PC-9 (cell line): ENCODE data around the gene SP1. TPM values are rescaled to one million over a fixed set of nuclear protein-coding genes. Genes with fewer than 3 reads are reported as not detected.

Experiments
- BruUV-seq: library from RNA; stranded (reverse); fragments of 400-500 nt; replicated peaks from 2 replicates; lab custom pipeline; 2021; lab: Mats Ljungman, UMichigan
- CTCF ChIA-PET: fragments of 300-600 bp; sonication (Branson Sonifier 250); formaldehyde crosslinking; loops from one replicate; lab custom pipeline; 2022; ENCODE audit warnings: antibody characterized with exemption; lab: Charles Lee
- POLR2A ChIA-PET: fragments of 300-600 bp; sonication (Branson Sonifier 250); formaldehyde crosslinking; loops from one replicate; lab custom pipeline; 2022; ENCODE audit warnings: antibody characterized with exemption; ENCODE audit not compliant: unreplicated experiment; lab: Charles Lee
- DNase-seq, 2 experiments: peaks; one replicate each; pipeline versions ENCODE4 v3.0.0 to v3.0.0-alpha.2; 2015 to 2022; ENCODE audit warnings: mixed read lengths in 1 of 2
- H2AFZ ChIP-seq: fragments of 200-600 bp; sonication (generic); 2 replicates; pipeline ENCODE4 v1.8.1; 2017; ENCODE audit warnings: antibody characterized with exemption
- H3F3A ChIP-seq: fragments of 200-600 bp; sonication (generic); 2 replicates; pipeline ENCODE4 v1.8.1; 2017; ENCODE audit warnings: antibody characterized with exemption, mild to moderate bottlenecking, low read depth; ENCODE audit not compliant: insufficient read depth
- H3K27ac ChIP-seq: fragments of 200-600 bp; sonication (generic); 2 replicates; pipeline ENCODE4 v1.6.1; 2016; ENCODE audit warnings: mixed run types
- H3K27me3 ChIP-seq: fragments of 200-600 bp; sonication (generic); 2 replicates; pipeline ENCODE4 v1.6.1; 2016; ENCODE audit warnings: low read depth, mixed run types; ENCODE audit not compliant: insufficient read depth
- H3K36me3 ChIP-seq: fragments of 200-600 bp; sonication (generic); 2 replicates; pipeline ENCODE4 v1.6.1; 2016; ENCODE audit warnings: low read depth, mixed run types
- H3K4me1 ChIP-seq: fragments of 200-600 bp; sonication (generic); replicated peaks from 2 replicates; pipeline ENCODE4 v1.6.1; 2016; ENCODE audit warnings: mixed run types; ENCODE audit not compliant: insufficient read depth
- H3K4me2 ChIP-seq: fragments of 200-600 bp; sonication (generic); 2 replicates; pipeline ENCODE4 v1.6.1; 2017; ENCODE audit warnings: mixed run types
- H3K4me3 ChIP-seq: fragments of 200-600 bp; sonication (generic); 2 replicates; pipeline ENCODE4 v1.6.1; 2016; ENCODE audit warnings: mixed run types
- H3K79me2 ChIP-seq: fragments of 200-600 bp; sonication (generic); 2 replicates; pipeline ENCODE4 v1.6.1; 2017; ENCODE audit warnings: low read depth, mixed run types
- H3K9me2 ChIP-seq: fragments of 200-600 bp; sonication (generic); 2 replicates; pipeline ENCODE4 v1.8.1; 2017; ENCODE audit warnings: mild to moderate bottlenecking; ENCODE audit not compliant: insufficient read depth
- H3K9me3 ChIP-seq: fragments of 200-600 bp; sonication (generic); 2 replicates; pipeline ENCODE4 v1.8.1; 2016; ENCODE audit warnings: low read depth; ENCODE audit not compliant: insufficient read depth
- H4K20me1 ChIP-seq: fragments of 200-600 bp; sonication (generic); 2 replicates; pipeline ENCODE4 v1.8.1; 2017; ENCODE audit not compliant: insufficient read depth
- EZH2 ChIP-seq: fragments of 200-600 bp; sonication (generic); IDR thresholded peaks from 2 replicates; pipeline ENCODE4 v1.8.0; 2017; ENCODE audit warnings: antibody characterized with exemption, low read depth
- intact Hi-C: fragments of 100-400 bp; cut with micrococcal nuclease; formaldehyde crosslinking; loops from one replicate; pipeline ENCODE4 v1.10.0; 2022; ENCODE audit not compliant: unreplicated experiment
- total RNA-seq: library from RNA; stranded (reverse); gene quantifications from 2 replicates; pipeline ENCODE4 v1.2.3, GENCODE V29; 2021
- TF ChIP-seq, protein P1 (sequence below): fragments of 200-600 bp; sonication (generic); conservative IDR thresholded peaks from 2 replicates; pipeline ENCODE4 v1.6.1; 2017; ENCODE audit warnings: mixed run types, antibody characterized with exemption, mild to moderate bottlenecking, moderate library complexity

The SP1 gene
- total RNA-seq, 1 experiment from 2014 or later = 118 TPM

DNA sequence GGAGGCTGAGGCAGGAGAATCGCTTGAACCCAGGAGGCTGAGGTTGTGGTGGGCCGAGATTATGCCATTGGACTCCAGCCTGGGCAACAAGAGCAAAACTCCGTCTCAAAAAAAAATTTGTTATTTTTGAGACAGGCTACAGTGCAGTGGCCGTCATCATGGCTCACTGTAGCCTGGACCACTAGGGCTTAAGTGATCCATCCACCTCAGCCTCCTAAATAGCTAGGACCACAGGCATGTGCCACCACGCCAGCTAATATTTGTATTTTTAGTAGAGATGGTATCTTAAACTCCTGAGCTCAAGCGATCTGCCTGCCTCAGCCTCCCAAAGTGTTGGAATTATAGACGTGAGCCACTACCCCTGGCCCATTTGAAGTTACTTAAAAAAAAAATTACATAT, 71.0 kb downstream of the SP1 start:
- ChIA-PET POLR2A (no interaction called here), CTCF (interaction anchor here (0.6 to 1.0 kb wide), 5 partner anchors 9 to 1428 kb away, joined by 3 to 4 read pairs (median 3); partner anchors contain the start of genes PRR13 and TARBP2)
- Histone ChIP-seq H3K27me3 (no peaks in the 10 kb centered on the region), H3K36me3 (peaks cover 25% of the 10 kb centered on the region), H3F3A (peaks cover 63% of the 10 kb centered on the region; the same call in 1 of the 2 replicates), H3K4me3 (no peak overlapping the region), H3K9me2 (no peaks in the 10 kb centered on the region), H3K4me2 (no peak overlapping the region), H3K9me3 (no peaks in the 10 kb centered on the region), H3K27ac (no peak overlapping the region), H3K4me1 (peaks cover 16% of the 10 kb centered on the region), H4K20me1 (peaks cover 35% of the 10 kb centered on the region), H3K79me2 (peaks cover 38% of the 10 kb centered on the region), H2AFZ (no peak overlapping the region)
- intact Hi-C loops = loop anchor here (5.0 kb wide), 1 partner anchor 51 kb away; the partner anchor contains the start of gene TARBP2
- TF ChIP-seq EZH2 = no peak
- TF ChIP-seq, protein P1, sequence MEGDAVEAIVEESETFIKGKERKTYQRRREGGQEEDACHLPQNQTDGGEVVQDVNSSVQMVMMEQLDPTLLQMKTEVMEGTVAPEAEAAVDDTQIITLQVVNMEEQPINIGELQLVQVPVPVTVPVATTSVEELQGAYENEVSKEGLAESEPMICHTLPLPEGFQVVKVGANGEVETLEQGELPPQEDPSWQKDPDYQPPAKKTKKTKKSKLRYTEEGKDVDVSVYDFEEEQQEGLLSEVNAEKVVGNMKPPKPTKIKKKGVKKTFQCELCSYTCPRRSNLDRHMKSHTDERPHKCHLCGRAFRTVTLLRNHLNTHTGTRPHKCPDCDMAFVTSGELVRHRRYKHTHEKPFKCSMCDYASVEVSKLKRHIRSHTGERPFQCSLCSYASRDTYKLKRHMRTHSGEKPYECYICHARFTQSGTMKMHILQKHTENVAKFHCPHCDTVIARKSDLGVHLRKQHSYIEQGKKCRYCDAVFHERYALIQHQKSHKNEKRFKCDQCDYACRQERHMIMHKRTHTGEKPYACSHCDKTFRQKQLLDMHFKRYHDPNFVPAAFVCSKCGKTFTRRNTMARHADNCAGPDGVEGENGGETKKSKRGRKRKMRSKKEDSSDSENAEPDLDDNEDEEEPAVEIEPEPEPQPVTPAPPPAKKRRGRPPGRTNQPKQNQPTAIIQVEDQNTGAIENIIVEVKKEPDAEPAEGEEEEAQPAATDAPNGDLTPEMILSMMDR = no peak
- DNase-seq = no peak
- no TSS peak for BruUV-seq

DNA sequence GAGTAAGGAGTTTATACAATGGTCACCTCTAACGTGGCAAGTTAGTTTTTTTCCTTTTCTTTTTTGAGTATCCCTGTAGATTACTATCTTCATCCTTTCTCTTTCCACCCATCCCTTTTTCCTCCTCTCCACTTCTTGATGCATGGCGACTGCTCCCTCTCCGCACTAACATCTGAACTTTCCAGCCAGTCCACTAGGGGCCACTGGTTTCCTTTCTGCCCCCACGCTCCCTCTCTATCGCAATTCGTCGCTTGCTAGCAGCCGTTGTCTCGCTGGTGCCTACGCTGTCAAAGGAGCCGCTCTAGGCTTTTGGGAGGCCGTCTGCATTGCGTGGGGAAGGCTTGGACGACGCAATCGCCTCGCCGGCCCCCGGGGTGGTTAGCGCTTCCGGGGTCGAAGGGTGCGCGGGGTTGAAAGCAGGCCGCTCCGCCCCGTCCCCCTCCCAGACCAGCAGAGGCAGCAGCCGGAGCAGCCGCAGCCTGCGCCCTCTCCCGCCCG, 71.7 kb downstream of the SP1 start, which contains the start of gene PCBP2:
PCBP2 (plus strand) TSS at position 442 of the 498 bp plus-strand sequence. CDS start 2,699 bp downstream, outside the sequence.
- Histone ChIP-seq H3K9me2 (no peaks in the 10 kb centered on the region), H3K4me2 (peak within 1 kb of the TSS; percentile 82), H3K36me3 (peaks cover 33% of the 10 kb centered on the region), H4K20me1 (peaks cover 42% of the 10 kb centered on the region), H3K27ac (peak within 1 kb of the TSS; percentile 91), H3K27me3 (no peaks in the 10 kb centered on the region), H3K79me2 (peaks cover 46% of the 10 kb centered on the region), H3K9me3 (no peaks in the 10 kb centered on the region), H2AFZ (peak within 1 kb of the TSS; percentile 66), H3F3A (peaks cover 64% of the 10 kb centered on the region; the same call in 1 of the 2 replicates), H3K4me1 (peaks cover 16% of the 10 kb centered on the region), H3K4me3 (peak within 1 kb of the TSS; percentile 84)
- no TSS peak for BruUV-seq
- intact Hi-C loops = loop anchor here (1.0 to 5.0 kb wide), 2 partner anchors 10 to 51 kb away; partner anchors contain the start of genes PRR13 and TARBP2
- DNase-seq = peak; percentile 97
- TF ChIP-seq, protein P1 = peak; percentile 86
- no peak for TF ChIP-seq EZH2
- CTCF ChIA-PET = interaction anchor here (0.6 to 1.0 kb wide), 2 partner anchors 49 to 153 kb away, joined by 3 to 4 read pairs; partner anchors contain the start of gene TARBP2
- POLR2A ChIA-PET = no interaction called here

GRCh38 chr12:53452159-53453077, 72.4 kb downstream of the SP1 start:
- Histone ChIP-seq H3K79me2 (peaks cover 53% of the 10 kb centered on the region), H4K20me1 (peaks cover 49% of the 10 kb centered on the region), H3K4me3 (peak overlapping the region; percentile 84), H3F3A (peaks cover 70% of the 10 kb centered on the region; the same call in 1 of the 2 replicates), H3K27ac (peak overlapping the region; percentile 91), H2AFZ (peak overlapping the region; percentile 66), H3K27me3 (no peaks in the 10 kb centered on the region), H3K9me2 (no peaks in the 10 kb centered on the region), H3K9me3 (no peaks in the 10 kb centered on the region), H3K4me1 (peaks cover 16% of the 10 kb centered on the region), H3K4me2 (peak overlapping the region; percentile 82), H3K36me3 (peaks cover 40% of the 10 kb centered on the region)
- ChIA-PET POLR2A (interaction anchor here (0.9 kb wide), 1 partner anchor 34 kb away, joined by 3 read pairs; no protein-coding TSS in a partner anchor), CTCF (interaction anchor here (0.7 to 1.1 kb wide), 4 partner anchors 31 to 1239 kb away, joined by 4 to 21 read pairs (median 8); no protein-coding TSS in a partner anchor)
- BruUV-seq = no TSS peak
- peak; percentile 55 to 82 for DNase-seq
- intact Hi-C loops = loop anchor here (1.0 to 5.0 kb wide), 2 partner anchors 11 to 50 kb away; partner anchors contain the start of genes PRR13 and TARBP2
- TF ChIP-seq EZH2 = no peak
- TF ChIP-seq, protein P1 = peak; percentile 48; the same call in 1 of the 2 replicates
